Measurements from ENCODE around the gene SYT7.
"Not testable (repeated sequence)": the region's sequence is repeated elsewhere in the genome, so short reads cannot be mapped to it uniquely, and the experiment has no call there.

SYT7 gene

DNA sequence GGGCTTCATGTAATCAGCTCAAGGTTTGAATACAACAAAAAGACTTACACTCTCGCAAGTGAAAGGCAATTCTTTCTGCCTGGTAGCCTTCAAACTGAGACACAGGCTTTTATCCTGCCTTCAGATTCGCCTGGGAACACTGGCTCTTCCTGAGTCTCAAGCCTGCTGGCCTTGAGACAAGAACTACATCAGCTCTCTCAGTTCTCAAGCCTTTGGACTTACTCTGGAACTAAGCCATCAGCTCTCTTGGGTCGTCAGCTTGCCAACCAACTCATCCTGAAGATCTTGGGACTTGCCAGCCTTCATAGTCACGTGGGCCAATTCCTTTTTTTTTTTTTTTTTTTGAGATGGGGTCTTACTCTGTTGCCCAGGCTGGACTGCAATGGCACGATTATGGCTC is 108.0 kb downstream of the SYT7 start:
- no peak for DNase-seq

DNA sequence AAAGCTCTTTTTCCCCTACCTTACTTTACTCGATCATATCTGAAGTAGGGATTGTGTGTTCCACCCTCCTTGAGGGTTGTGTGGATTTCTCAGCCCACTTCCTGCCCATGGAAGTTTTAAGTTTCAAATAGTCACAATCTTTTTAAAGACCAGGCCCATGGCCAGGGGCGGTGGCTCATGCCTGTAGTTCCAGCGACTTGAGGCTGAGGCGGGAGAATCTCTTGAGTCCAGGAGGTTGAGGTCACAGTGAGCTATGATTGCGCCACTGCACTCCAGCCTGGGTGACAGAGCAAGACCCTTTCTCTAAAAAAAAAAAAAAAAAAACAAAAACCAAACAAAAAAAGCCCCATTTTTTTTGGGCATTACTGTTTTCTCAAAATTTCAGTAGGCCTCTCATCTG is 108.6 kb downstream of the SYT7 start:
- DNase-seq = no peak

DNA sequence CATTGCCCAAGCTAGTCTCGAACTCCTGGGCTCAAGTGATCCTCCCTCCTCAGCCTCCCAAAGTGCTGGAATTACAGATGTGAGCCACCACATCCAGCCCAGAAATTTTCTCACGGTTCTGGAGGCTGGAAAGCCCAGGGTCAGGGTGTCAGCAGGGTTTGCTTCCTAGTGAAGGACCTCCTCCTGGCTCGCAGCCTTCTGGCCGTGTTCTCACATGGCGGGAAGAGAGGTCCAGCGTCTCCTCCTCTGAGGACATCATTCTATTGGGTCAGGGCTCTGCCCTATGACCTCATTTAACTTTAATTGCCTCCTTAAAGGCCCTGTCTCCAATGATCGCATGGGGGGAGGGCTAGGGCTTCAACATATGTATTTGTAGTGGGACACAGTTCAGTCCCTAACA is 112.9 kb downstream of the SYT7 start:
- no peak for DNase-seq

DNA sequence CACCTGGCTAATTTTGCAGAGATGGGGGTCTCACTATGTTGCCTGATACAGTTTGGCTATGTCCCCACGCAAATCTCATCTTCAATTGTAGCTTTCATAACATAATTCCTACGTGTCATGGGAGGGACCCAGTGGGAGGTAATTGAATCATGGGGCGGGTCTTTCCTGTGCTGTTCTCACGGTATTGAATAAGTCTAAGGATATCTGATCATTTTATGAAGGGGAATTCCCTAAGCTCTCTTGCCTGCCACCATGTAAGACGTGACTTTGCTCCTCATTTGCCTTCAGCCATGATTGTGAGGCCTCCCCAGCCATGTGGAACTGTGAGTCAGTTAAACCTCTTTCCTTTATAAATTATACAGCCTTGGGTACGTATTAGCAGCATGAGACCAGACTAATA is 113.3 kb downstream of the SYT7 start:
- not testable (repeated sequence) for DNase-seq
